GM23338 (cell line): ENCODE data around the gene SCIMP. TPM values are rescaled to one million over a fixed set of nuclear protein-coding genes. Genes with fewer than 3 reads are reported as not detected.
"Not testable (repeated sequence)": the region's sequence is repeated elsewhere in the genome, so short reads cannot be mapped to it uniquely, and the experiment has no call there.

Experiments used
- ATAC-seq: fragments of 200-7000 bp; cut with Tn5 transposase; 3 replicates; pipeline ENCODE4 v1.9.1; 2020
- DNase-seq: peaks from one replicate; pipeline ENCODE4 v3.0.0-alpha.2; 2015; ENCODE audit warnings: low spot score
- H2AFZ ChIP-seq: fragments of 200-600 bp; sonication (generic); 2 replicates; pipeline ENCODE4 v1.8.0; 2016; ENCODE audit warnings: antibody characterized with exemption, mild to moderate bottlenecking, moderate library complexity
- H3F3A ChIP-seq: fragments of 200-600 bp; sonication (generic); replicated peaks from 2 replicates; pipeline ENCODE4 v1.8.0; 2017; ENCODE audit warnings: antibody characterized with exemption, mixed run types, low read depth
- H3K27ac ChIP-seq: fragments of 200-600 bp; sonication (generic); 2 replicates; pipeline ENCODE4 v1.6.1; 2016; ENCODE audit warnings: low read depth
- H3K27me3 ChIP-seq: fragments of 200-600 bp; sonication (generic); 2 replicates; pipeline ENCODE4 v1.8.0; 2016; ENCODE audit warnings: mild to moderate bottlenecking, mixed run types, moderate library complexity; ENCODE audit not compliant: insufficient read depth
- H3K36me3 ChIP-seq: fragments of 200-600 bp; sonication (generic); 2 replicates; pipeline ENCODE4 v1.8.0; 2016; ENCODE audit warnings: mild to moderate bottlenecking; ENCODE audit not compliant: insufficient read depth
- H3K4me1 ChIP-seq: fragments of 200-600 bp; sonication (generic); 2 replicates; pipeline ENCODE4 v1.8.0; 2016; ENCODE audit warnings: mild to moderate bottlenecking, moderate library complexity; ENCODE audit not compliant: insufficient read depth
- H3K4me2 ChIP-seq: fragments of 200-600 bp; sonication (generic); 2 replicates; pipeline ENCODE4 v1.7.1; 2017; ENCODE audit warnings: mixed run types
- H3K4me3 ChIP-seq: fragments of 200-600 bp; sonication (generic); 2 replicates; pipeline ENCODE4 v1.6.1; 2016; ENCODE audit warnings: mixed run types
- H3K79me2 ChIP-seq: fragments of 200-600 bp; sonication (generic); replicated peaks from 2 replicates; pipeline ENCODE4 v1.8.0; 2017; ENCODE audit warnings: mild to moderate bottlenecking; ENCODE audit not compliant: insufficient read depth
- H3K9me2 ChIP-seq: fragments of 200-600 bp; sonication (generic); 2 replicates; pipeline ENCODE4 v1.8.0; 2017; ENCODE audit not compliant: insufficient read depth
- H4K20me1 ChIP-seq: fragments of 200-600 bp; sonication (generic); replicated peaks from 2 replicates; pipeline ENCODE4 v1.8.0; 2017; ENCODE audit warnings: mild to moderate bottlenecking; ENCODE audit not compliant: insufficient read depth
- H3K27ac Mint-ChIP-seq: 2 replicates; pipeline ENCODE4 v1.8.0; 2020; ENCODE audit warnings: inconsistent platforms, mild to moderate bottlenecking, moderate library complexity, mixed read lengths
- H3K27me3 Mint-ChIP-seq: 3 replicates; pipeline ENCODE4 v1.8.0; 2022; ENCODE audit warnings: low read depth, mild to moderate bottlenecking, moderate library complexity, mixed read lengths, inconsistent platforms; ENCODE audit not compliant: insufficient read depth, poor library complexity
- H3K36me3 Mint-ChIP-seq: 3 replicates; pipeline ENCODE4 v1.8.0; 2021; ENCODE audit warnings: low read depth, mild to moderate bottlenecking, inconsistent platforms, moderate library complexity, mixed read lengths
- H3K4me1 Mint-ChIP-seq: 3 replicates; pipeline ENCODE4 v1.8.0; 2020; ENCODE audit warnings: mild to moderate bottlenecking, inconsistent platforms, mixed read lengths
- H3K4me3 Mint-ChIP-seq: 3 replicates; pipeline ENCODE4 v1.8.0; 2021; ENCODE audit warnings: moderate library complexity, mild to moderate bottlenecking, inconsistent platforms, mixed read lengths
- H3K9me3 Mint-ChIP-seq: 3 replicates; pipeline ENCODE4 v1.8.0; 2020; ENCODE audit warnings: moderate library complexity, mild to moderate bottlenecking, inconsistent platforms, mixed read lengths
- EZH2 ChIP-seq: fragments of 200-600 bp; sonication (generic); IDR thresholded peaks from one replicate; pipeline ENCODE4 v1.8.0; 2017; ENCODE audit warnings: antibody characterized with exemption, mild to moderate bottlenecking, low read depth; ENCODE audit not compliant: unreplicated experiment
- NANOG ChIP-seq: IDR thresholded peaks from 2 replicates; pipeline ENCODE4 v1.6.1; 2016; ENCODE audit warnings: antibody characterized with exemption, borderline replicate concordance
- POLR2AphosphoS5 ChIP-seq: IDR thresholded peaks from 2 replicates; pipeline ENCODE4 v1.6.1; 2016; ENCODE audit warnings: antibody characterized with exemption, low read depth
- REST ChIP-seq: IDR thresholded peaks from one replicate; pipeline ENCODE4 v1.6.1; 2018; ENCODE audit warnings: antibody characterized with exemption; ENCODE audit not compliant: unreplicated experiment
- polyA plus RNA-seq: library from polyadenylated mRNA; unstranded; fragments of >200 nt; fragmentation: Nextera tagmentation; extraction: Ambion mirVana; gene quantifications from 2 replicates; pipeline ENCODE4 v1.2.1, GENCODE V29; 2016
- total RNA-seq: library from RNA; depleted of rRNA; stranded (reverse); fragments of >200 nt; shearing (Covaris generic); gene quantifications from 2 replicates; pipeline ENCODE4 v1.2.3, GENCODE V29; 2014
- TF ChIP-seq, protein P1 (sequence below), 2 experiments: fragments of 200-600 bp in 1 of 2; sonication (generic) in 1 of 2; conservative IDR thresholded peaks; 2 replicates each; pipeline versions ENCODE4 v1.5.1 to v1.6.1; 2016 to 2017; ENCODE audit warnings: antibody characterized with exemption in 2 of 2, low read depth in 2 of 2, mild to moderate bottlenecking in 2 of 2, moderate library complexity in 1 of 2
- TF ChIP-seq, protein P2 (sequence below): fragments of 250-450 bp; sonication (Bioruptor Pico); IDR thresholded peaks from 2 replicates; pipeline ENCODE4 v1.5.0; 2020; ENCODE audit warnings: mild to moderate bottlenecking, moderate library complexity

The SCIMP gene
- total and polyA plus RNA-seq, 2 experiments from 2014 or later, result 0.36 TPM; not detected in 1

DNA sequence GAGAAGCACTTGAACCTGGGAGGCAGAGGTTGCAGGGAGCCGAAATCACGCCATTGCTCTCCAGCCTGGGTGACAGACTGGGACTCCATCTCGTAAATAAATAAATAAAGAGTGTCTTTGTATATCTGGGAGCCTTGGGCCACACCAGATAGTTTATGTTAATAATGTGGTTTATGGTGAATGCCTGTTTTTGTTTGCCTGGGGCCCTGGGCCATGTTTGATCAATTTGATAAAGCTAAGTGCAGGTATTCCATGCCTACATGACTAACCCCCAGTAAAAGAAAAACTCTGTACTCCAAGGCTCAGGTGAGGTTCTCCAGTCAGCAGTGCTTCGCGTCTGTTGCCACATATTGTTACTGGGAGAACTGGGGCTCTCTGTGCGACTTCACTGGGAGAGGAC is 15.1 kb downstream of the SCIMP start (continued):
- TF ChIP-seq REST (no peak), NANOG (no peak)
- TF ChIP-seq, protein P1, sequence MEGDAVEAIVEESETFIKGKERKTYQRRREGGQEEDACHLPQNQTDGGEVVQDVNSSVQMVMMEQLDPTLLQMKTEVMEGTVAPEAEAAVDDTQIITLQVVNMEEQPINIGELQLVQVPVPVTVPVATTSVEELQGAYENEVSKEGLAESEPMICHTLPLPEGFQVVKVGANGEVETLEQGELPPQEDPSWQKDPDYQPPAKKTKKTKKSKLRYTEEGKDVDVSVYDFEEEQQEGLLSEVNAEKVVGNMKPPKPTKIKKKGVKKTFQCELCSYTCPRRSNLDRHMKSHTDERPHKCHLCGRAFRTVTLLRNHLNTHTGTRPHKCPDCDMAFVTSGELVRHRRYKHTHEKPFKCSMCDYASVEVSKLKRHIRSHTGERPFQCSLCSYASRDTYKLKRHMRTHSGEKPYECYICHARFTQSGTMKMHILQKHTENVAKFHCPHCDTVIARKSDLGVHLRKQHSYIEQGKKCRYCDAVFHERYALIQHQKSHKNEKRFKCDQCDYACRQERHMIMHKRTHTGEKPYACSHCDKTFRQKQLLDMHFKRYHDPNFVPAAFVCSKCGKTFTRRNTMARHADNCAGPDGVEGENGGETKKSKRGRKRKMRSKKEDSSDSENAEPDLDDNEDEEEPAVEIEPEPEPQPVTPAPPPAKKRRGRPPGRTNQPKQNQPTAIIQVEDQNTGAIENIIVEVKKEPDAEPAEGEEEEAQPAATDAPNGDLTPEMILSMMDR (conservative IDR thresholded peaks at IDR 0.05; ENCODE audit: low read depth in 2 of 2), result no peak

DNA sequence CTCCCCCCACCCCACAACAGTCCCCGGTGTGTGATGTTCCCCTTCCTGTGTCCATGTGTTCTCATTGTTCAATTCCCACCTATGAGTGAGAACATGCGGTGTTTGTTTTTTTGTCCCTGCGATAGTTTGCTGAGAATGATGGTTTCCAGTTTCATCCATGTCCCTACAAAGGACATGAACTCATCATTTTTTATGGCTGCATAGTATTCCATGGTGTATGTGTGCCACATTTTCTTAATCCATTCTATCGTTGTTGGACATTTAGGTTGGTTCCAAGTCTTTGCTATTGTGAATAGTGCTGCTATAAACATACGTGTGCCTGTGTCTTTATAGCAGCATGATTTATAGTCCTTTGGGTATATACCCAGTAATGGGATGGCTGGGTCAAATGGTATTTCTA is 17.1 kb downstream of the SCIMP start:
- not testable (repeated sequence) for H3K9me2 ChIP-seq, H3K36me3 Mint-ChIP-seq, H2AFZ ChIP-seq, H3K4me1 Mint-ChIP-seq, H3K4me2 ChIP-seq, H3K27me3 ChIP-seq, ATAC-seq, H3K4me3 Mint-ChIP-seq, H3K27ac ChIP-seq, H3K4me1 ChIP-seq, H3K36me3 ChIP-seq, H3K27me3 Mint-ChIP-seq, DNase-seq, H3K4me3 ChIP-seq, H4K20me1 ChIP-seq, H3K9me3 Mint-ChIP-seq, H3K27ac Mint-ChIP-seq, H3K79me2 ChIP-seq, H3F3A ChIP-seq

GRCh38 chr17:5211458-5211857 is 23.2 kb downstream of the SCIMP start:
- Histone ChIP-seq H3F3A (no peaks in the 10 kb centered on the region), H3K36me3 (no peaks in the 10 kb centered on the region), H3K27me3 (no peaks in the 10 kb centered on the region), H3K4me3 (no peak overlapping the region), H3K4me2 (no peak overlapping the region), H3K27ac (no peak overlapping the region), H3K4me1 (no peaks in the 10 kb centered on the region), H3K9me2 (no peaks in the 10 kb centered on the region), H4K20me1 (no peaks in the 10 kb centered on the region), H2AFZ (no peak overlapping the region), H3K79me2 (no peaks in the 10 kb centered on the region)
- peaks cover 1% of the 10 kb centered on the region for H3K27me3 Mint-ChIP-seq
- no peaks in the 10 kb centered on the region for H3K36me3 Mint-ChIP-seq
- no peaks in the 10 kb centered on the region for H3K9me3 Mint-ChIP-seq
- ATAC-seq (no peak), DNase-seq (no peak)
- H3K4me1 Mint-ChIP-seq, result no peaks in the 10 kb centered on the region; the same call in 2 of the 3 replicates
- H3K4me3 Mint-ChIP-seq, result no peak overlapping the region
- H3K27ac Mint-ChIP-seq, result no peak overlapping the region
- TF ChIP-seq EZH2 (no peak), POLR2AphosphoS5 (no peak)
- TF ChIP-seq, protein P2, sequence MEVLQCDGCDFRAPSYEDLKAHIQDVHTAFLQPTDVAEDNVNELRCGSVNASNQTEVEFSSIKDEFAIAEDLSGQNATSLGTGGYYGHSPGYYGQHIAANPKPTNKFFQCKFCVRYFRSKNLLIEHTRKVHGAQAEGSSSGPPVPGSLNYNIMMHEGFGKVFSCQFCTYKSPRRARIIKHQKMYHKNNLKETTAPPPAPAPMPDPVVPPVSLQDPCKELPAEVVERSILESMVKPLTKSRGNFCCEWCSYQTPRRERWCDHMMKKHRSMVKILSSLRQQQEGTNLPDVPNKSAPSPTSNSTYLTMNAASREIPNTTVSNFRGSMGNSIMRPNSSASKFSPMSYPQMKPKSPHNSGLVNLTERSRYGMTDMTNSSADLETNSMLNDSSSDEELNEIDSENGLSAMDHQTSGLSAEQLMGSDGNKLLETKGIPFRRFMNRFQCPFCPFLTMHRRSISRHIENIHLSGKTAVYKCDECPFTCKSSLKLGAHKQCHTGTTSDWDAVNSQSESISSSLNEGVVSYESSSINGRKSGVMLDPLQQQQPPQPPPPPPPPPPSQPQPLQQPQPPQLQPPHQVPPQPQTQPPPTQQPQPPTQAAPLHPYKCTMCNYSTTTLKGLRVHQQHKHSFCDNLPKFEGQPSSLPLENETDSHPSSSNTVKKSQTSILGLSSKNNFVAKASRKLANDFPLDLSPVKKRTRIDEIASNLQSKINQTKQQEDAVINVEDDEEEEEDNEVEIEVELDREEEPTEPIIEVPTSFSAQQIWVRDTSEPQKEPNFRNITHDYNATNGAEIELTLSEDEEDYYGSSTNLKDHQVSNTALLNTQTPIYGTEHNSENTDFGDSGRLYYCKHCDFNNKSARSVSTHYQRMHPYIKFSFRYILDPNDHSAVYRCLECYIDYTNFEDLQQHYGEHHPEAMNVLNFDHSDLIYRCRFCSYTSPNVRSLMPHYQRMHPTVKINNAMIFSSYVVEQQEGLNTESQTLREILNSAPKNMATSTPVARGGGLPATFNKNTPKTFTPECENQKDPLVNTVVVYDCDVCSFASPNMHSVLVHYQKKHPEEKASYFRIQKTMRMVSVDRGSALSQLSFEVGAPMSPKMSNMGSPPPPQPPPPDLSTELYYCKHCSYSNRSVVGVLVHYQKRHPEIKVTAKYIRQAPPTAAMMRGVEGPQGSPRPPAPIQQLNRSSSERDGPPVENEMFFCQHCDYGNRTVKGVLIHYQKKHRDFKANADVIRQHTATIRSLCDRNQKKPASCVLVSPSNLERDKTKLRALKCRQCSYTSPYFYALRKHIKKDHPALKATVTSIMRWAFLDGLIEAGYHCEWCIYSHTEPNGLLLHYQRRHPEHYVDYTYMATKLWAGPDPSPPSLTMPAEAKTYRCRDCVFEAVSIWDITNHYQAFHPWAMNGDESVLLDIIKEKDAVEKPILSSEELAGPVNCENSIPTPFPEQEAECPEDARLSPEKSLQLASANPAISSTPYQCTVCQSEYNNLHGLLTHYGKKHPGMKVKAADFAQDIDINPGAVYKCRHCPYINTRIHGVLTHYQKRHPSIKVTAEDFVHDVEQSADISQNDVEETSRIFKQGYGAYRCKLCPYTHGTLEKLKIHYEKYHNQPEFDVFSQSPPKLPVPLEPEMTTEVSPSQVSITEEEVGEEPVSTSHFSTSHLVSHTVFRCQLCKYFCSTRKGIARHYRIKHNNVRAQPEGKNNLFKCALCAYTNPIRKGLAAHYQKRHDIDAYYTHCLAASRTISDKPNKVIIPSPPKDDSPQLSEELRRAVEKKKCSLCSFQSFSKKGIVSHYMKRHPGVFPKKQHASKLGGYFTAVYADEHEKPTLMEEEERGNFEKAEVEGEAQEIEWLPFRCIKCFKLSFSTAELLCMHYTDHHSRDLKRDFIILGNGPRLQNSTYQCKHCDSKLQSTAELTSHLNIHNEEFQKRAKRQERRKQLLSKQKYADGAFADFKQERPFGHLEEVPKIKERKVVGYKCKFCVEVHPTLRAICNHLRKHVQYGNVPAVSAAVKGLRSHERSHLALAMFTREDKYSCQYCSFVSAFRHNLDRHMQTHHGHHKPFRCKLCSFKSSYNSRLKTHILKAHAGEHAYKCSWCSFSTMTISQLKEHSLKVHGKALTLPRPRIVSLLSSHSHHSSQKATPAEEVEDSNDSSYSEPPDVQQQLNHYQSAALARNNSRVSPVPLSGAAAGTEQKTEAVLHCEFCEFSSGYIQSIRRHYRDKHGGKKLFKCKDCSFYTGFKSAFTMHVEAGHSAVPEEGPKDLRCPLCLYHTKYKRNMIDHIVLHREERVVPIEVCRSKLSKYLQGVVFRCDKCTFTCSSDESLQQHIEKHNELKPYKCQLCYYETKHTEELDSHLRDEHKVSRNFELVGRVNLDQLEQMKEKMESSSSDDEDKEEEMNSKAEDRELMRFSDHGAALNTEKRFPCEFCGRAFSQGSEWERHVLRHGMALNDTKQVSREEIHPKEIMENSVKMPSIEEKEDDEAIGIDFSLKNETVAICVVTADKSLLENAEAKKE, result no peak
